GM21528 (cell line): Measurements from ENCODE around the gene LTK.
"Not testable (repeated sequence)": the region's sequence is repeated elsewhere in the genome, so short reads cannot be mapped to it uniquely, and the experiment has no call there.

Experiments
- ATAC-seq: cut with Tn5 transposase; IDR thresholded peaks from one replicate; pipeline ENCODE4 v1.9.1; 2021; ENCODE audit warnings: mild to moderate bottlenecking, moderate library complexity; ENCODE audit not compliant: unreplicated experiment, low FRiP score

The LTK gene

GRCh38 chr15:41482110-41482877, 31.3 kb downstream of the LTK start:
- no peak for ATAC-seq

GRCh38 chr15:41480396-41481140, 33.1 kb downstream of the LTK start:
- no peak for ATAC-seq

GRCh38 chr15:41476416-41477048, 37.1 kb downstream of the LTK start:
- ATAC-seq, result no peak

GRCh38 chr15:41474941-41475340, 38.7 kb downstream of the LTK start:
- no peak for ATAC-seq

GRCh38 chr15:41474436-41474835, 39.2 kb downstream of the LTK start:
- ATAC-seq, result no peak

- ATAC-seq, result no peak
These were observed 40.2 kb downstream of the LTK start for GRCh38 chr15:41473418-41473817.

DNA sequence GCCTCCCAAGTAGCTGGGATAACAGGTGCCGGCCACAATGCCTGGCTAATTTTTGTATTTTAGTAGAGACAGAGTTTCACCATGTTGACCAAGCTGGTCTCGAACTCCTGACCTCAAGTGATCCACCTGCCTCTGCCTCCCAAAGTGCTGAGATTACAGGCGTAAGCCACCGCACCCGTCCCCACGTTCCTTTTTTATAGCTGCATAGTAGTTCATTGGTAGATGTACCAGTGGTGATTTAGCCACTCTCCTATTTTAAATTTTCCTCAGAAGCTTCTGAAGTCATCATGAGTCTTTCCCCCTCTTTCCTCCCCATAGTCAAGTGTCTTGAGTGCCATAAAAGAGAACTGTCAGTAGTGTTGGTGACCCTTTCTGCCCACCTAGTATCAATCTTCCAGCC, 44.0 kb downstream of the LTK start:
- ATAC-seq, result not testable (repeated sequence)

GRCh38 chr15:41466711-41467110, 46.9 kb downstream of the LTK start:
- no peak for ATAC-seq

DNA sequence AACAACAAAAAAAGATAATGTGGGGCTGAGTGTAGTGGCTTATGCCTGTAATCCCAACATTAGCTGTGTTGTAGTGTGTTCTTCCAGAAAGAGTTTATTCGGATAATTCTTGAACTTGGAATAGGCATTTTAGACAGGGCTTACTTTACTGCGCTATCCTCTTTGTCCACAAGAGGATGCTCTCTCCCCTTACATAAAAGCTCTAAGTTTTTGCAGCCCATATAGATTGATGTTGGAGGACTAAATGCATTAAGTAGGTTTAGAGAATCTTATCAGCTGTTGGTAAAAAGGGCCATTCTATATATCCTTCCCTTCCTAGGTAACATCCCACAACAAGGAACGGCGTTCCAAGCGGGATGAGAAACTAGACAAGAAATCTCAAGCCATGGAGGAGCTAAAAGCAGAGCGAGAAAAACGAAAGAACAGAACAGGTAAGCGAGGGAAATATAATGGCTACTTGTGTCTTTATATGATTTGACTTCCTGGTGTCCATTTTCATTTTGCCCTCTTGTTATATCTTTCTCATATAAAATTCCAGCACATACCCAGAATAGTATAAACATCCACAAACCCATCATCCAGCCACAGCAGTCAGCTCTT, 47.7 kb downstream of the LTK start:
- ATAC-seq, result no peak

DNA sequence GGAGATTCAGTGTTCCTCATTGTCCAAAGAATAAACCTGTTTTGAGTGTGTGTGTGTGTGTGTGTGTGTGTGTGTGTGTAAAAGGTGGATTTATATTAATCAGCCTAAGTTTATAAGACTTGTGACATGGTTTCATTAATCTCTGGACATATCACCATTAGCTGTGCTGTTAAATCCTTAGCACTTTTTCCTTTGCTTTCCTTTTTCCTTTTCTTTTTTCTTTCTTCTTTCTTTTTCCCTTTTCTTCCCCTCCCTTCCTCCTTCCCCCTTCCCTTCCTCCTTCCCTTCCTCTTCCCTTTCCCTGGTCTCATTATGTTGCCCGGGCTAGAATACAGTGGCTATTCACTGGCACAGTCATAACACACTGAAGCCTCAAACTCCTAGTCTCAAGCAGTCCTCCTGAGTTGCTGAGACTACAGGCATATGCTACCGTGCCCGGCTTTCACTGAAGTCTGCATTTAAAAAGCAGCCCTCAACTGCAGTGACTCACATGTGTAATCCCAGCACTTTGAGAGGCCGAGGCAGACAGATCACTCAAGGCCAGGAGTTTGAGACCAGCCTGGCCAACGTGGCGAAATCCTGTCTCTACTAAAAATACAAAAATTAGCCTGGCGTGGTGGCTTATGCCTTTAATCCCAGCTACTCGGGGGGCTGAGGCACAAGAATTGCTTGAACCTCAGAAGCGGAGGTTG, 48.6 kb downstream of the LTK start:
- ATAC-seq, result no peak

GRCh38 chr15:41462084-41462795, 51.4 kb downstream of the LTK start:
- ATAC-seq, result no peak
